Cerebellar cortex (tissue), 1 donor: ENCODE data around the gene SACM1L.
A peak's percentile ranks its signal among the peaks of the same experiment; 100 is the strongest.

ENCODE experiments used
- DNase-seq: peaks from one replicate; pipeline ENCODE4 v3.0.0-alpha.2; 2015; ENCODE audit warnings: low spot score

SACM1L gene, protein sequence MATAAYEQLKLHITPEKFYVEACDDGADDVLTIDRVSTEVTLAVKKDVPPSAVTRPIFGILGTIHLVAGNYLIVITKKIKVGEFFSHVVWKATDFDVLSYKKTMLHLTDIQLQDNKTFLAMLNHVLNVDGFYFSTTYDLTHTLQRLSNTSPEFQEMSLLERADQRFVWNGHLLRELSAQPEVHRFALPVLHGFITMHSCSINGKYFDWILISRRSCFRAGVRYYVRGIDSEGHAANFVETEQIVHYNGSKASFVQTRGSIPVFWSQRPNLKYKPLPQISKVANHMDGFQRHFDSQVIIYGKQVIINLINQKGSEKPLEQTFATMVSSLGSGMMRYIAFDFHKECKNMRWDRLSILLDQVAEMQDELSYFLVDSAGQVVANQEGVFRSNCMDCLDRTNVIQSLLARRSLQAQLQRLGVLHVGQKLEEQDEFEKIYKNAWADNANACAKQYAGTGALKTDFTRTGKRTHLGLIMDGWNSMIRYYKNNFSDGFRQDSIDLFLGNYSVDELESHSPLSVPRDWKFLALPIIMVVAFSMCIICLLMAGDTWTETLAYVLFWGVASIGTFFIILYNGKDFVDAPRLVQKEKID

DNA sequence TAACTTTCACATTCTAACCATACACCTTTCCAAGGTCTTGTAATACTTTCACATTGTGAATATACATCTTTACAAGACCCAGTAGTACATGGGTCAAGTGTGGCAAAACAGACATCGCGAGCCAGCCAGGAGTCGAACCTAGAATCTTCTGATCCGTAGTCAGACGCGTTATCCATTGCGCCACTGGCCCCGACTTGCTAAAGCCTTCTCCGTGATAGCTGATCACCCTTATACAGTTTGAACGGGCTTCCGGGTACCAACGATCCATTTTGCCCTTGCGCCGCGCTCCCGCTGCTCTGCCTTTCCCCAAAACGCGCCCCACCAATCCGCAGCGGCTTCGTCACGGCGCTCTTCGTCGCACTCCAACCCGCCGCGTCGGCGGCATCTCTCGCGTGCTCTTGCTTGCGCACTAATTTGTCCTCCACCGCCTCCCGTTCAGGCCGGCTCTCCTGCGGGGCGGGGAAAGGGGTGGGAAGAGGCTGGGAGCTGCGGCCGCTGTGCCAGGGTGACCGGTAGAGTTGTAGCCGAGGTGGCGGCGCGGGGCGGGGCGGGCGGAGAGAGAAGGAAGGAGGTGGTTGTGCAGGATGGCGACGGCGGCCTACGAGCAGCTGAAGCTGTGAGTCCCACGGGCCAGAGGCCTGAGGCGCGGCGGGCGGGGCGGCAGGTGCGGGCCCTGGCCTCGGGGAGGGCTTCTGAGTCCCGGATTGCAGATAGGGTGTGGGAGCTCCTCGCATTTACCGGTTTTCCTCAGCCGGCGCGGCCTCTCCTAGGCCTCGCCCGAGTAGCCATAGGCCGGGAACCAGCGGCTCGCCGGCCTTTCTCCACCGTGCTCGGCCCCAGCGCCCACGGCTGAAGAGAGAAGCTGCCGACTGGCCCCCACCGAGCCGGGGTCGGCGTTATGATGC is at the start of gene SACM1L:
SACM1L (plus strand) TSS at position 515 of the 905 bp plus-strand sequence; CDS start at position 585, 70 bp downstream.
- peak; percentile 99 for DNase-seq

DNA sequence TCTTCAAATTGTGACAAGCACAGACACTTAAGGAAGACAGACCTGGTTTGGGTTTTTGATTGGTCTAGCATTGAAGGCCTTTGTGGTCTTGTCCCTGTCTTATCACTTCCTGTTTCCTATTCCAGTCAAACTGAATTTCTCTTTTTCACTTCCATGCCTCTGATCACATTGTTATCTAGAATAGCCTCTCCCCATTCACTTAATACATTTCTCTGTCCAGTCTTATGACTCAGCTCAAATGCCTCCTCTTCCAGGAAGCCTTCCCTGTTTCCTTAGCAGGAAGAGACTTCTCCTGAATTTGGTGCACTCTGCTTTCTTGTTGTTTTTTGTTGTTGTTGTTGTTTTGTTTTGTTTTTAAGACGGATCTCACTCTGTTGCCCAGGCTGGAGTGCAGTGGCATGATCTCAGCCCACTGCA is 49.1 kb upstream of the SACM1L start:
- DNase-seq: no peak

DNA sequence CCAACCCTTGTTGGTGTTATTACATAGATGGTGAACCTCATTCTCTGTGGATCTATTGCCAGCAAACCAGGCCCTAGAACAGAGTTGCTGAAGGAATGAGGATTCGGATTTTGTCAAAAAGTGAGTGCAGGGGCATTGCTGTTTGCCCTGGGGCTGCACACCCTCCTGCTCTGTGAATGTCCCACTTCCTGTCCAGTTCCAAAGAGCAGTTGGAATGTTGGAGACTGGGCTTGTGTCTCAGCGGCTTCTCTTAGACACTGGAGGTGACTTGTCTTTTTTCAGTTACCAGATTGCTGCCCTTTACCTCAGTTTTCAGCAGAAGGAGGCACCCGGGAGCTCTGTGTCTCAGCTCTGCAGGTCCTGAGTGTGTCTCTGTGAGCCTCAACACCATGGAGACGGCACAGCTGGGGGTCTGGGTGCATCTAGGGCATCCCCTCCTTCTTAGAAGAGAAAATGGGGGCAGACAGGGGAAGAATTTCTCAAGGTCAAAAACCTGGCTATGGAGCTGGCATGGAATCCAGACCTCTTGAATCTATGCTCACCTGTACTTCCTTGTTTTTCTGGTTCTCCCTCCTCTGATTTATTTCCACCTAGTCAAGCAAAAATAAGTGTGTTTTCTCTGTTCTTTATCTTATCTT is 48.4 kb upstream of the SACM1L start:
- DNase-seq: no peak

DNA sequence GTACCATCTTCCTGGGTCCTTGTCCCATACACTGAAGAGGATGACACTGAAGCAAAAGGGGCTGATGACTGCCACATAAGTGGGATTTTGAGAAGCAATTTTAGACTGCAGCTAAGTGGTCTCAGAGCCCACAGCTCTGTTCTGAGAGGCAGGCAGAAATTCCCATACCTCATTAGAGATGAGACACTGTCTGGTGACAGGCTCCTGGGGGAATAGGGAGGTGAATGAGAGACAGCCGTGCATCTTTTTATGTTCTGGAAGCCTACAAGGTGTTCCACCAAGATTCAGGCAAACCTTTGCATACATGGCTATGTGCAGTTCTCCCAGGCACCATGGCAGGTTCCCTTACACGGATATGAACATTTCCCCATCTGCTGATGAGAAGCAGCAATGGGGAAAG is 47.4 kb upstream of the SACM1L start:
- no peak for DNase-seq

DNA sequence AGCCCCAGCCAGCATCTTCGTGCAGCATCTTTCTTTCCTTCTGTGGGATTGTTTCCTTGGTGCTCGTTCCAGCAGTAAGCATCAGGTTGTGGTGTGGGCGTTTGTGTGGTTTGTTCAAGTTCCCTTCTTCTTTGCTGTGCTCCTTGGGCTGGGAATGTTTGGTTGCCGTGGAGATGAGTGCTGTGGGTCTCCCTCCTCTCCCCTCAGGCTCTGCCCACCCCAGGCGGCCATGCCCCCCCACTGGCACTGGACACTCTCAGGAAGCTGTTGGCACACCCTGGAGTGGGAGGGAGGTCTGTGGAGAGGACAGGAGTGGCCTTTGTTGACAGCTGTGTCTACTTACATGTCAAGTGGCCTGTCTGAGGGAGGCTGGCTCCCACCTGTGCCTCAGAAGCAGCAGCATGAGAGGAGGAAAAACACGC is 46.5 kb upstream of the SACM1L start:
- no peak for DNase-seq

DNA sequence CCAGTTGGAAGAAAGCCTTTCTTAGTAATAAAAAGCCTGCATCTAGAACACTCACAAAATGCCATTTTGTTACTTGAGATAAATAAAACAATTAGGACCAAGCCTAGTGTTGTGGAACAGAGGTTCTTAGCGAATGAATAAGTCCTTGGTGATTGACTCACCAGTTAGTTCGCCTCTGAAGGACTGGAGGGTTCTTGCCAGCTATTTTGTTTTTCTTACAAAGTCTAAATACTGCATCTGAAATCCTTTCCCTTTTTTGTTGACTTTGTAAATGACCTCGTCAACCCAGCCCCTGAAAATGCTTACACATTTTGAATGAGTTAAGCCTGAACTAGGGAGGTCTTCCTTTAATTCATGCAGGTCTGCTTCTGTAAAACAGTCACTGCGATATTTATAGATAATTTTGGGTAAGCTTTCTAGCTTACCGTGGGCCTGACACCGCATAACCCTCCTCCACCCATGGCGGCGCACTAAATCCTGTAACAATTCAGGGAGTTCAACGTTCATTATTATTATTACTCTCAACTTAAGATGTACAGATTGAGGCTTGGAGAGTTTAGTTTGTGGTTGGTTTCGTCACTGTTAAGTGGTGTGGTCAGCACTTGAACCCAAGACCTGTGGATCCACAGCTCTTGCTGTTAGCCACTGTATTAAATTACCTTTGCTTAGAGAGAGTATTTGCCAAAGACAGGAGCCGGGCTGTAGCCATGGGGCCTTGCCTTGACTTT is 45.0 kb upstream of the SACM1L start:
- DNase-seq: no peak

DNA sequence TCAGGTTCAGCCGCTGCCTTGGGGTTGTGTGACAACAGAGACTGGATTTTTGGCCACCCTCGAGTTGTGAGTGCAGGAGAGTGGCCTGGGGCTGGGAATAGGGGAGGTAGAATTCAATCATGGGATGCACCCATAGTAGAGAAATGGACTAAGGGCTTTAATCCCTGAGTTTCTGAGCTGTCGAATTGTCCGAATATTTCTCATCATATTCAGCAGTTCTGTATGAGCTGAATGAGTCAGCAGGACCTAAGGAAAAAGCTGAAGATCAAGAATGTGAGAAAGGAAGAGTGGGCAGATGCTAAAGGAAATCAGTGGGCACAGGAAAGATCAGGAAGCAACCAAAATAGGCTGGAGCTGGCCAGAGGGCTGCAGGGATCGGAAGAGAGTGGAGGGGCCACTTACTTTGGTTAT is 44.4 kb upstream of the SACM1L start:
- DNase-seq: no peak

DNA sequence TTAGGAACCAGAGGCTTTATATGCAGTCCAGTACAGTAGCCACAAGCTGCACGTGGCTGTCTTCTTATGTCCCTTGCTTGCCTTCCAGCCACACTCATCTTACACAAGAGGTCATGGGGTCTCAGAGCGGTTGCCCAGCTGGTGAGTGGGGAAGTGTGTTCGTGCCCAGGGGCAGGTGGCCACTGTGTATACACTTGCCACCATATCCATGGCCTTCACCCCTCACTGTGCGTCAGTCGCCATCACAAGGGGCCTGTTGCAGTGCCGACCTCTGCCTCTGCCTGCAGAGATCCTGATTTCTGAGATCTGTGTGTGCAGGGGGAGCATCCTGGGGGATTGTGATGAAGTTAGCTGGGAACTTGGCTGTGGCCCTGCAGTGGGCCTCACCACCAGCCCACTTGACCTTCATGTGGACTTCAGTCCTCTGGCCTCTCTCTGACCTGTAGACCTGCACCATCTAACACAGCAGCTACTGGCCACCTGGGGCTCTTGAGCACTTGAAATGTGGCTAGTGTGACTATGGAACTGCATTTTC is 43.1 kb upstream of the SACM1L start:
- no peak for DNase-seq

DNA sequence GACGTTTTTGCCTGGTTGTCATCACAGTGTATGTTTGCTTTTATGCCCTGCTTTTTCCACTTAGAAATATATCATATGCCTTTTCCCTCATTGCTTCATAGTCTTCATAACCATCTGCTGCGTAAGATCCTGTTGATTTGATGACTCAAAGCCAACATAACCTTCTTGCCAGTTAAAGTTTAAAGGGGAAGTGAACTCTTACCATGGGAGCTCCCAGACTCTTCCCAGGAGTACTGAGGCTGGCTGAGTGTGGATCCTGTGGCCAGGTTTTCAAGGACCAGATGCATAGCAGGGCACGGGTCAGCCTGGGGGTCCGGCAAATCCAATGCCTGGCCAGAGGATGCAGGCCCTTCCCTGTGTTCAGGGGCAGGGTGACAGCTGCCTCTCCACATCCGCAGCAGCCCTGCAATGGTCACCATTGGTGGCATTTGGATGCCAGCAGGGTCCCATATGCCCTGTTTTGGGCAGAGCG is 42.0 kb upstream of the SACM1L start:
- peak; percentile 58 for DNase-seq

DNA sequence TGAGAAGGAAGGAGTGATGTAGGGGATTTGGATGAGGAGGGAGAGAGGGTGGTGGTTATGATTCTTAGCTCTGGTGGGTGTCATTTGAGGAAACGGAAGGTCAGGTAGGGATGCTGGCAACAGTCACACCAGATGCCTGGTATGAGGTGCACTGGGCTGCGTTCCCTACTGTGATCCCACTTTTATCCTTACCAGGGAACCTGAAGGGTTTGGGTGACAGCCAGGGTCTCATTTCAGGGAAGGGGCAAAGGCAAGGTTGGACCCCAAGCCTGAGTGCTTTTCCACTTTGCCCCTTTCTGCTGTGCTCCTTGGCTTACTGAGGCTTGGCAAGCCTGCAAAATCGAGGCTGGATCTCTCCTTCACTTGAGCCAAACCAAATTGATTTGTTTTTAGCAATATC is 36.0 kb upstream of the SACM1L start:
- no peak for DNase-seq

DNA sequence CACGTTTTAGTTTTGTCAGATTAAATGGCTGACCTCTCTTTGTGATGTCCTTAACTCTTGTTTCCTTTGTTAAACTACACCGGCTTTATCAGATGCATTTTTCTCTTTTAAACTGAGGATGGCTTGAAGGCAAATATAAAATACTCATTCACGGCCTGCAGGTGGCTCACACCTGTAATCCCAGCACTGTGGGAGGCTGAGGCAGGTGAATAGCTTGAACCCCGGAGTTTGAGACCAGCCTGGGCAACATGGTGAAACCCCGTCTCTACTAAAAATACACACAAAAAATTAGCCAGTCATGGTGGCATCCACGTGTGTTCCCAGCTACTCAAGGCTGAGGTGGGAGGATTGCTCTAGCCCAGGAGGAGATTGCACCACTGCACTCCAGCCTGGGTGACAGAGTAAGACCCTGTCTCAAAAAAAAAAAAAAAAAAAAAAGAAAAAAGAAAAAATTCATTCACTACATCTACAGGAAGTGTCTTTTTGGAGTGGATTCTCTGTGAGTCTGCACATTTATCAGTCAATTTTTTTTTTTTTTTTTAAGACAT is 34.7 kb upstream of the SACM1L start:
- no peak for DNase-seq

DNA sequence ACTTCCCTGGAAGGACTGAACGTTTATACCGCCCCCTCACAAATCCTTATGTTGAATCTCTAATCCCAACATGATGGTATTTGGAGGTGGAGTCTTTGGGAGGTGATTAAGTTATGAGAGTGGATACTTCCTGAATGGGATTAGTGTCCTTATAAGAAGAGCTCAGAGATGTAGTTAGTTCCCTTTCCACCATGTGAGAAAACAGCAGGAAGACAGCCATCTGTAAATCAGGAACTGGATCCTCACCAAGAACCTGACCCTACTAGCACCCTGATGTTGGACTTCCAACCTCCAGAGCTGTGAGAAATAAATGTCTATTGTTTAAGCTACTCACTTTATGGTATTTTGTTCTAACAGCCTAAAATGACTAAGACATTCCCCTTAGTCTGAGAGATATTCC is 33.3 kb upstream of the SACM1L start:
- no peak for DNase-seq

DNA sequence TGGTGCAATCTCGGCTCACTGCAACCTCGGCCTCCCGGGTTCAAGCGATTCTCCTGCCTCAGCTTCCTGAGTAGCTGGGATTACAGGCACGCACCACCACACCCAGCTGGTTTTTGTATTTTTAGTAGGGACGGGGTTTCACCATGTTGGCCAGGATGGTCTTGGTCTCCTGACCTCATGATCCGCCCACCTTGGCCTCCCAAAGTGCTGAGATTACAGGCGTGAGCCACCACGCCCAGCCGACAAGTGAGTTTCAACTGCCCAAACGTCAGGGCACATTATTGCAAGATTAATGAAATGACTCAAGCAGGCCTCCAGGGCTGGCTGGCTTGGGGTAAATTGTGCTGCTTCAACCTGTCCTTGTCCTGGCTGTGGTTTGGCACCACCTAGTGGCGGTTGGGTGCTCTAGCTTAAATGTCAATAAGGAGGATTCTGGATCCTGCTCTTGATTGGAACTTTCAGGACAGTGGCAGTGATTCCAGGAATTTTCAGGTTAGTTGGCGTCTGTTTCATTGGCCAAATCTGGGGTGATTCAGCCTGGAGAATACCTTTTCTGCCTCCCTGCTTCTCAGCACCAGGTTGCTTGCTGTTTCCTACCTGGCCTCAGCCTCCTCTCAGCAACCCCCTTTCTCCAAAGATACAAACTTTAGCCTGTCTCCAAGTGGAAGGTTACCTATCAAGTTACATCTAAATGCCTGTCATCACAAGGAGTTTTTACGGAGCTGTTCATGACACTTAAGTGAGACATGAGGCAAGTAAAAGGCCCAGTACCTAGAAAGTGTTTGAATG is 32.4 kb upstream of the SACM1L start:
- DNase-seq: peak; percentile 93

DNA sequence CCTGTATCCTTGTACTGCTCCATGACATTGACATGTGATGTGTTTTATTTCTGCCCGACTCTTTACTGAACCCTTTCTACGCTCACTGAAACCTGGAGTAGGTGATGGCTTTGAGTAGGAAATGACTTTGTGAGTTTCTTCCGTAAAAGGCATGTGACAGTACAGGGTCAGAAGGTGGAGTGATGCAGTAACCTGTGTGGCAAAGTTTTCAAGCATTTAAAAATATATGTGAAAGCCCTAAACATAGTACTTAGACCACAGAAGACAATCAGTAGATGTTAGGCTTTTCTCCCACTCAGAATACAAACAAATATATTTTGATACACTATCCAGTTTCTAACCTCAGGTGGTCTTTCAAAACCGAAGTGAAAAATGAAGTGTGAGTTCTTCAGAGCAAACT is 31.3 kb upstream of the SACM1L start:
- no peak for DNase-seq

DNA sequence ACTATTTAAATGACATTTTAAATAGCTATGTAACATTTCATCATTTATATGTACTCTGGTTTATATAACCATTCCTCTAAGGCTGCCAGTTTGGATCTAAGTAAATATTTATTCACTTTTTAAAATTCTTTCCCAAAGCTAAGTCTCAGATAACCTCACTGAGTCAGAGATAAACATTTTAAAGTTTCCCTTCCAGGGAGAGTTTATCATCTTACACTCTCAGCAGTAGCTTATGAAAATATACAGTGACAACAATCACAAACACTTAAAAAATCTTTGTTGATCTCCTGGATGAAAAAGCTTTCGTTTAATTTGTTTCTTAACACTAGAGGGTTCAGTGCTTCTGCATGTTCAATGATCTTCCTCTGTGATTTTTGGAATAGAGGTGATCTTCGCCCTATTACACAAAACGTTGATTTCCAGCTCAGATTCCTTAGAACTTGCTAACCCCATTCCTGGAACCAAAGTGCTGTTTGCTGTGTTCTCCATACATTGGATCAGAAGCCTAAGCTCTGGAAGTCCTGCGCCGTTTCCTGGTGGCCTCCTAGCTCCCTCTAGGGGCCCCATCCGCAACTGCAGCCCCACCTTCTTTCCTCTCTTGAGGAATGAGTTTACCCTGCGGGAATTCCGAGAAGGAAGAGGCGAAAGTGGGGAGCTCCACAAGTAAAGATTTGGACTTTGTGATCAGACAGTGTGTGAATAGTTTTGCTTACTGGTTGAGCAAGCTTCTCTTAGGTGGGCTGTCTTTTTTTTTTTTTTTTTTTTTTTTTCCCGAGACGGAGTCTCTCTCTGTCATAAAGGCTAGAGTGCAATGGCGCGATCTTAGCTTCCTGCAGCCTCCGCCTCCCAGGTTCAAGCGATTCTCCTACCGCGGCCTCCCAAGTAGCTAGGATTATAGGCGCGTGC is 29.3 kb upstream of the SACM1L start:
- peak; percentile 70 for DNase-seq

DNA sequence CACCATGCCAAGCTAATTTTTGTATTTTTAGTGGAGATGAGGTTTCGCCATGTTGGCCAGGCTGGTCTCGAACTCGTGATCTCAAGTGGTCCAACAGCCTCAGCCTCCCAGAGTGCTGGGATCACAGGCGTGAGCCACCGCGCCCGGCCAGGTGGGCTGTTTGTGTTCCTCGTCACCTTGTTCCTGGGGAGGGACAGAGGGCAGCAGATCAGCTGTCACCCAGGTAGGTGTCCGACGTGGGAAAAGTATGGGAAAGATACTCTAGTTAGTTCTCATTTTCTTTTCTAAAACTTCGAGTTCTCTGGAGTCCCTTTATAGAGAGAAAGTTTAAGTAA is 28.7 kb upstream of the SACM1L start:
- no peak for DNase-seq

DNA sequence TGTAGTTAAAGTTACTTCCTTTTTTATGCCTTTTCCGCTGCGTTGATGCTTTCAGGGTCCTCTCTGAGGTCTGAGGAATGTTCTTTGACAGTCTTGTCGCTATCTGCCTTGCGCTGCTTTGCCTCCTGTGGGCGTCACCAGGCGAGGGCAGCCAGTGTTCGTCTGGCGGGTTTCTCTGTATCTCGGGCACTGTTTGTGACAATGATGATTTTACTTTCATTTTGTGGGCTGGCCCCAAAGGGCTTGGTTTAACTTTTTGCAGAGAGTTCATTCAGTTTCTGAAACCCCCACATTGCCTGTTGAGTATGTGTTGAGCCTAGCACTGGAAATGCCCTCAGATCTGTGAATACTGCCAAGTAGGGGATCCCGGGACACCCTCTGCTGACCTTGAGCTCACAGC is 24.6 kb upstream of the SACM1L start:
- DNase-seq: no peak

DNA sequence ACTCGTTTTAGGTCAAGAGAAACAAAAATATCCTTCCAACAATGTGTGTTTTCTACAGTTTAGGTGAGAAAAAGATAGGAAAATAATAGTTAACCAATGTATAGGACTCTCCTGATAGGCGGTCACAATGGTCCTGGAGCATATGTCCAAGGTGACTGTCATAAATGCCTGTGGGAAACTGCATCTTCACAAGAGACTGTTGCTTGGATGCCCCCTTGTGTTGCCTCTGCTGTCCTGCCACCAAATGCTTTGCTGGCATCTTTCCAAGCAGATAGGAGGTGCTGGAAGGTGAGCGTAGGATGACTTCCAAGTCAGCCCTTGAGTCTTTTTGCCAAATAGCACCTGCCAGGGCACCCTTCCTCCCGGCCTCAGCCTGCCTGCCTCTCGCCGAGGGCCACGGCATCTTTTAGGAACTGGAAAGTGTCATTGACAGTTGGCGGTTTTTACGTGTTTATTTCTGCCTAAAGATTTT is 24.1 kb upstream of the SACM1L start:
- DNase-seq: peak; percentile 89
